HepG2 (cell line): ENCODE results near the gene CUL5. TPM values are rescaled to one million over a fixed set of nuclear protein-coding genes. Genes with fewer than 3 reads are reported as not detected.

Source experiments
- AHR ChIP-seq: IDR thresholded peaks from 2 replicates; pipeline ENCODE4 v1.6.1; 2018; ENCODE audit warnings: missing genetic modification reagents, missing compliant biosample characterization
- FUBP1 ChIP-seq: sonication (generic); formaldehyde crosslinking; IDR thresholded peaks from 2 replicates; pipeline ENCODE4 v1.5.1; 2020; ENCODE audit warnings: missing genetic modification reagents, mild to moderate bottlenecking, borderline replicate concordance
- HMGXB4 ChIP-seq, 2 experiments: sonication (generic) in 1 of 2; formaldehyde crosslinking in 1 of 2; IDR thresholded peaks; 2 replicates each; pipeline versions ENCODE4 v1.4.0 to v1.6.1; 2018 to 2020; ENCODE audit warnings: missing genetic modification reagents in 2 of 2, borderline replicate concordance in 1 of 2, low read depth in 1 of 2, mild to moderate bottlenecking in 1 of 2, missing biosample characterization in 1 of 2
- ZFP37 ChIP-seq: sonication (generic); formaldehyde crosslinking; IDR thresholded peaks from 2 replicates; pipeline ENCODE4 v1.4.0; 2020; ENCODE audit warnings: missing genetic modification reagents, borderline replicate concordance
- ZNF780A ChIP-seq: sonication (generic); formaldehyde crosslinking; IDR thresholded peaks from 2 replicates; pipeline ENCODE4 v1.8.0; 2022; ENCODE audit warnings: mild to moderate bottlenecking, missing genetic modification reagents, moderate library complexity
- ZSCAN29 ChIP-seq: sonication (generic); formaldehyde crosslinking; conservative IDR thresholded peaks from 2 replicates; pipeline ENCODE4 v1.4.0; 2020; ENCODE audit warnings: mild to moderate bottlenecking, missing genetic modification reagents
- ZSCAN31 ChIP-seq: sonication (generic); formaldehyde crosslinking; IDR thresholded peaks from 2 replicates; pipeline ENCODE4 v1.5.0; 2020; ENCODE audit warnings: low read depth, mild to moderate bottlenecking, missing genetic modification reagents
- ZSCAN5A ChIP-seq: sonication (generic); formaldehyde crosslinking; IDR thresholded peaks from 2 replicates; pipeline ENCODE4 v1.8.0; 2022; ENCODE audit warnings: mild to moderate bottlenecking, missing genetic modification reagents, borderline replicate concordance
- polyA plus RNA-seq, 8 experiments: library from polyadenylated mRNA; depleted of rRNA in 3 of 8; stranded (reverse) in 7 of 8; unstranded in 1 of 8; fragments of >200 nt; fragmentation: Illumina TruSeq in 4 of 8; extraction: Trizol in 4 of 8; gene quantifications; 2 replicates each; pipeline versions ENCODE4 v1.2.1 to v1.2.3, GENCODE V29; 2011 to 2016; ENCODE audit warnings: low read depth in 4 of 8, missing spikeins in 1 of 8, mixed read lengths in 1 of 8; ENCODE audit not compliant: insufficient read depth in 1 of 8
- total RNA-seq, 5 experiments: library from RNA; depleted of rRNA; stranded (reverse); fragments of >200 nt; fragmentation: Illumina TruSeq; extraction: Trizol; gene quantifications; 2 replicates each; pipeline ENCODE4 v1.2.3, GENCODE V29; 2016; ENCODE audit warnings: low read depth in 1 of 5

The CUL5 gene
- total and polyA plus RNA-seq, 2 of the 13 experiments (the other 11 are each of a cell fraction or from before 2014, with no cell fraction given): 7.0 to 24.7 TPM

- TF ChIP-seq HMGXB4 (CRISPR knock-in tag; IDR thresholded peaks at IDR 0.05; ENCODE audit: borderline replicate concordance in 1 of 2, low read depth in 1 of 2) (no peak), ZSCAN29 (CRISPR knock-in tag) (no peak), ZSCAN31 (no peak), ZNF780A (CRISPR knock-in tag) (no peak), ZSCAN5A (CRISPR knock-in tag) (no peak), AHR (CRISPR knock-in tag) (no peak), FUBP1 (no peak), ZFP37 (CRISPR knock-in tag) (no peak)
These were observed 120.1 kb downstream of the CUL5 start (continued) for GRCh38 chr11:108128772-108129171.
